ENCODE data around the gene DHDH.

GRCh38 chr19:48890551-48890950, 42.9 kb upstream of the DHDH start:
- TF ChIP-seq CTCF (IDR thresholded peaks at IDR 0.05; ENCODE audit: low read depth, low read length, poor library complexity, severe bottlenecking) (no peak), EZH2phosphoT487 (IDR thresholded peaks at IDR 0.05; ENCODE audit: borderline replicate concordance, low read length) (no peak)

All from DOHH2 (cell line).